H9 (cell line): ENCODE results near the gene PFKP. TPM values are rescaled to one million over a fixed set of nuclear protein-coding genes. Genes with fewer than 3 reads are reported as not detected.

Experiments
- DNase-seq: peaks from one replicate; pipeline ENCODE4 v3.0.0-alpha.2; 2017
- H2AFZ ChIP-seq: one replicate; pipeline ENCODE4 v1.6.1; 2013; ENCODE audit warnings: mild to moderate bottlenecking, low read length, control low read depth, moderate library complexity
- H2AK5ac ChIP-seq: 2 replicates; pipeline ENCODE4 v1.6.1; 2013; ENCODE audit warnings: low read length, control low read depth, mixed read lengths; ENCODE audit not compliant: insufficient read length
- H2BK120ac ChIP-seq: one replicate; pipeline ENCODE4 v1.6.1; 2013; ENCODE audit warnings: low read depth, mild to moderate bottlenecking, low read length, control low read depth, inconsistent platforms; ENCODE audit not compliant: poor library complexity, severe bottlenecking
- H2BK12ac ChIP-seq: 2 replicates; pipeline ENCODE4 v1.6.1; 2013; ENCODE audit warnings: low read length, control low read depth, mixed read lengths, low read depth; ENCODE audit not compliant: insufficient read length
- H2BK15ac ChIP-seq: 2 replicates; pipeline ENCODE4 v1.6.1; 2013; ENCODE audit warnings: low read depth, low read length, control low read depth
- H2BK20ac ChIP-seq: one replicate; pipeline ENCODE4 v1.6.1; 2013; ENCODE audit warnings: low read depth, mild to moderate bottlenecking, low read length, control low read depth, inconsistent platforms; ENCODE audit not compliant: poor library complexity, severe bottlenecking
- H2BK5ac ChIP-seq: 2 replicates; pipeline ENCODE4 v1.6.1; 2013; ENCODE audit warnings: low read length, control low read depth, mixed read lengths; ENCODE audit not compliant: insufficient read length
- H3K14ac ChIP-seq: 2 replicates; pipeline ENCODE4 v1.6.1; 2013; ENCODE audit warnings: low read length, control low read depth; ENCODE audit not compliant: insufficient read depth
- H3K18ac ChIP-seq: 2 replicates; pipeline ENCODE4 v1.6.1; 2013; ENCODE audit warnings: low read depth, mild to moderate bottlenecking, mixed read lengths, low read length, control low read depth; ENCODE audit not compliant: insufficient read length
- H3K23ac ChIP-seq: 2 replicates; pipeline ENCODE4 v1.6.1; 2013; ENCODE audit warnings: low read length, control low read depth, mixed read lengths, low read depth; ENCODE audit not compliant: insufficient read length
- H3K23me2 ChIP-seq: 2 replicates; pipeline ENCODE4 v1.6.1; 2013; ENCODE audit warnings: low read depth, mild to moderate bottlenecking, mixed read lengths, low read length, control low read depth; ENCODE audit not compliant: insufficient read length, poor library complexity, severe bottlenecking
- H3K27ac ChIP-seq: 2 replicates; pipeline ENCODE4 v1.5.1; 2013; ENCODE audit warnings: low read length, control low read depth, mixed read lengths, low read depth; ENCODE audit not compliant: insufficient read length
- H3K27me3 ChIP-seq: 2 replicates; pipeline ENCODE4 v1.6.1; 2013; ENCODE audit warnings: low read length, control low read depth, inconsistent platforms; ENCODE audit not compliant: insufficient read depth
- H3K4ac ChIP-seq: 2 replicates; pipeline ENCODE4 v1.6.1; 2013; ENCODE audit warnings: low read depth, mild to moderate bottlenecking, control low read depth, inconsistent platforms, low read length, moderate library complexity
- H3K4me1 ChIP-seq: 2 replicates; pipeline ENCODE4 v1.6.1; 2013; ENCODE audit warnings: low read length, control low read depth, inconsistent platforms; ENCODE audit not compliant: insufficient read depth
- H3K4me2 ChIP-seq: 2 replicates; pipeline ENCODE4 v1.6.1; 2013; ENCODE audit warnings: low read length, control low read depth, mixed read lengths; ENCODE audit not compliant: insufficient read length, insufficient read depth
- H3K56ac ChIP-seq: 2 replicates; pipeline ENCODE4 v1.6.1; 2013; ENCODE audit warnings: low read depth, mild to moderate bottlenecking, mixed read lengths, low read length, control low read depth; ENCODE audit not compliant: insufficient read length
- H3K79me1 ChIP-seq: 2 replicates; pipeline ENCODE4 v1.6.1; 2013; ENCODE audit warnings: low read depth, mild to moderate bottlenecking, moderate library complexity, low read length, control low read depth, inconsistent platforms; ENCODE audit not compliant: insufficient read depth, poor library complexity, severe bottlenecking
- H3K79me2 ChIP-seq: 2 replicates; pipeline ENCODE4 v1.6.1; 2013; ENCODE audit warnings: low read length, control low read depth, inconsistent platforms; ENCODE audit not compliant: insufficient read depth
- H3K9ac ChIP-seq: 2 replicates; pipeline ENCODE4 v1.6.1; 2013; ENCODE audit warnings: low read length, control low read depth, mixed read lengths; ENCODE audit not compliant: insufficient read length; ENCODE audit errors: extremely low read depth
- H3K9me3 ChIP-seq: one replicate; pipeline ENCODE4 v1.6.1; 2013; ENCODE audit warnings: low read depth, low read length, inconsistent platforms; ENCODE audit not compliant: control insufficient read depth
- H3T11ph ChIP-seq: one replicate; pipeline ENCODE4 v1.6.1; 2013; ENCODE audit warnings: mild to moderate bottlenecking, low read length, control low read depth, inconsistent platforms
- H4K20me1 ChIP-seq: one replicate; pipeline ENCODE4 v1.6.1; 2013; ENCODE audit not compliant: control insufficient read depth, insufficient read length, insufficient read depth
- H4K5ac ChIP-seq: 2 replicates; pipeline ENCODE4 v1.6.1; 2013; ENCODE audit warnings: low read depth, mild to moderate bottlenecking, mixed read lengths, low read length, control low read depth; ENCODE audit not compliant: insufficient read length
- H4K8ac ChIP-seq: replicated peaks from 2 replicates; pipeline ENCODE4 v1.6.1; 2013; ENCODE audit warnings: low read length, control low read depth, mixed read lengths, low read depth; ENCODE audit not compliant: insufficient read length
- H4K91ac ChIP-seq: 2 replicates; pipeline ENCODE4 v1.6.1; 2013; ENCODE audit warnings: low read depth, mild to moderate bottlenecking, moderate library complexity, mixed read lengths, low read length, control low read depth; ENCODE audit not compliant: insufficient read length
- H3K27ac Mint-ChIP-seq, 3 experiments: 2 replicates in 2 of 3; 3 replicates in 1 of 3; pipeline ENCODE4 v1.8.0; 2020 to 2021; ENCODE audit warnings: mixed read lengths in 3 of 3, mild to moderate bottlenecking in 1 of 3, moderate library complexity in 1 of 3
- H3K27me3 Mint-ChIP-seq: 2 replicates; pipeline ENCODE4 v1.8.0; 2021; ENCODE audit warnings: low read depth, mild to moderate bottlenecking, moderate library complexity, mixed read lengths
- H3K36me3 Mint-ChIP-seq, 3 experiments: 2 replicates in 2 of 3; 3 replicates in 1 of 3; pipeline ENCODE4 v1.8.0; 2020 to 2021; ENCODE audit warnings: low read depth in 3 of 3, mixed read lengths in 3 of 3; ENCODE audit not compliant: insufficient read depth in 1 of 3
- H3K4me1 Mint-ChIP-seq, 2 experiments: 2 replicates each; pipeline ENCODE4 v1.8.0; 2020; ENCODE audit warnings: mixed read lengths in 2 of 2
- H3K4me3 Mint-ChIP-seq, 2 experiments: 2 replicates in 1 of 2; 3 replicates in 1 of 2; pipeline ENCODE4 v1.8.0; 2020 to 2021; ENCODE audit warnings: mild to moderate bottlenecking in 2 of 2, mixed read lengths in 2 of 2, moderate library complexity in 1 of 2
- H3K9me3 Mint-ChIP-seq, 2 experiments: 2 replicates in 1 of 2; 3 replicates in 1 of 2; pipeline ENCODE4 v1.8.0; 2020; ENCODE audit warnings: mild to moderate bottlenecking in 2 of 2, mixed read lengths in 2 of 2, moderate library complexity in 1 of 2
- CTCF ChIP-seq: fragments of 200-600 bp; sonication (generic); conservative IDR thresholded peaks from 3 replicates; pipeline ENCODE4 v1.8.0; 2021; ENCODE audit warnings: antibody characterized with exemption, mild to moderate bottlenecking
- WGBS: extraction: QIAGEN DNeasy Blood & Tissue Kit; methylation state at CpG from one replicate; pipeline ENCODE4 v1.1.7; 2013; ENCODE audit warnings: missing lambda C conversion rate, low lambda C conversion rate, mixed read lengths; ENCODE audit not compliant: insufficient read length; ENCODE audit errors: extremely low coverage; 5-methylcytosine and 5-hydroxymethylcytosine counted together
- total RNA-seq: library from RNA; stranded (reverse); gene quantifications from 2 replicates; pipeline ENCODE4 v1.2.1, GENCODE V29; 2021

PFKP gene
- total RNA-seq, 1 experiment from 2014 or later = 145 TPM

DNA sequence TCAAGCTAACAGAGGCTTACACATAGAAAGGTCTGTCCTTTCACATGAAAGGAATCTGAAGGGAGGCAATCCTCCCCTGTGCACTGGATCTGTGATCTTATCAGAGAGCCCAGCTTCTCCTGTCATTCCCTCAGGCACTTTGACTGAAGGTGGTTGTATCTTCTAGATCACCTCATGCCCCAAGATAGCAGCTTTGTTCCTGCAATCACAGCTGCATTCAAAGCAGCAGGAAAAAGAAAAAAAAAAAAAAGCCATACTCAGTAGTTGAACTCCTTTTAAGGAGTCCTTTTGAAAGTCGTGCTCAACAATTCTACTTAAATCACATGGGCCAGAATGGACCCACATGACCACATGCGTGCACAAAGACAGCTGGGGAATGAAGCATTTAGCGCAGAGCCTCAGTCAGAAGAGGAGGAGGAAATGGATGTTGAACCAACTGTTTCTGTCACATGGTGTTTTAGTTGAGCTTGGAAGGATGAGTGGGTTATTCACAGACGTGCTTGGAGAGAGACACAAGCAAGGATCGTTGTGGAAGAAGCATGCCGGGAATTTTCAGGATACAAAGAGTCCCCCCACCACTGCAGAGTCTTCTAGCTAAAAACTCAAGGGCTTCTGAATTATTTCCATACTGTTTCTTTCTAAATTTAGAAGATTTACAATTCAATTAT, 13.0 kb upstream of the PFKP start:
- Histone ChIP-seq H3K27me3 (no peaks in the 10 kb centered on the region), H2BK5ac (no peak overlapping the region), H4K20me1 (no peaks in the 10 kb centered on the region), H3K4me1 (peaks cover 2% of the 10 kb centered on the region; the same call in 1 of the 2 replicates), H3K18ac (no peak overlapping the region), H4K5ac (no peak overlapping the region), H3K79me1 (no peaks in the 10 kb centered on the region), H3K9ac (no peak overlapping the region), H2BK20ac (no peak overlapping the region), H3T11ph (no peak overlapping the region), H3K56ac (no peak overlapping the region), H3K4me2 (no peak overlapping the region), H2BK120ac (no peak overlapping the region), H2BK12ac (no peak overlapping the region), H3K23ac (no peak overlapping the region), H3K27ac (no peak overlapping the region), H4K8ac (no peak overlapping the region), H2AK5ac (no peak overlapping the region), H3K9me3 (no peaks in the 10 kb centered on the region), H2AFZ (no peak overlapping the region), H3K23me2 (no peaks in the 10 kb centered on the region), H4K91ac (no peak overlapping the region), H3K4ac (no peak overlapping the region), H3K14ac (no peak overlapping the region), H3K79me2 (no peaks in the 10 kb centered on the region), H2BK15ac (no peak overlapping the region)
- Mint-ChIP-seq H3K27ac (no peak overlapping the region), H3K36me3 (no peaks in the 10 kb centered on the region), H3K4me3 (no peak overlapping the region), H3K9me3 (no peaks in the 10 kb centered on the region; a peak in 1 of 5 replicates), H3K27me3 (peaks cover 21% of the 10 kb centered on the region), H3K4me1 (peaks cover 34 to 38% of the 10 kb centered on the region in 2 experiments)
- TF ChIP-seq CTCF = no peak
- no CpG with 5 or more reads among the region's 6 CpGs for WGBS
- DNase-seq = no peak
